Measurements from ENCODE around the gene ESRRG. TPM values are rescaled to one million over a fixed set of nuclear protein-coding genes. Genes with fewer than 3 reads are reported as not detected.

The ESRRG gene
- total and polyA plus RNA-seq, 2 experiments from 2014 or later: 1.2 to 1.7 TPM

GRCh38 chr1:216607067-216607697 lies 116.0 kb downstream of the ESRRG start:
- H3K4me3 ChIP-seq: no peak overlapping the region
- no peaks in the 10 kb centered on the region for H3K36me3 ChIP-seq (ENCODE audit: insufficient read depth)
- no peak overlapping the region for H3K27ac ChIP-seq (ENCODE audit: low read depth)
- TF ChIP-seq EZH2 (IDR thresholded peaks at IDR 0.05; ENCODE audit: low read depth, unreplicated experiment) (no peak), ZNF331 (CRISPR knock-in tag; IDR thresholded peaks at IDR 0.05; ENCODE audit: low read depth) (no peak), CTCF (conservative IDR thresholded peaks at IDR 0.05; ENCODE audit: low read depth in 2 of 2) (no peak), NANOG (IDR thresholded peaks at IDR 0.05; ENCODE audit: borderline replicate concordance) (no peak), CREB1 (CRISPR knock-in tag; IDR thresholded peaks at IDR 0.05; ENCODE audit: low read depth) (no peak), REST (IDR thresholded peaks at IDR 0.05; ENCODE audit: unreplicated experiment) (no peak), ZNF114 (CRISPR knock-in tag; IDR thresholded peaks at IDR 0.05) (no peak), ETS1 (IDR thresholded peaks at IDR 0.05) (no peak), EZH2phosphoT487 (IDR thresholded peaks at IDR 0.05; ENCODE audit: unreplicated experiment) (no peak), POLR2AphosphoS5 (IDR thresholded peaks at IDR 0.05; ENCODE audit: low read depth) (no peak), STAT1 (IDR thresholded peaks at IDR 0.05; ENCODE audit: unreplicated experiment) (no peak), JUNB (IDR thresholded peaks at IDR 0.05; ENCODE audit: unreplicated experiment) (no peak)
- TF ChIP-seq, protein P1, sequence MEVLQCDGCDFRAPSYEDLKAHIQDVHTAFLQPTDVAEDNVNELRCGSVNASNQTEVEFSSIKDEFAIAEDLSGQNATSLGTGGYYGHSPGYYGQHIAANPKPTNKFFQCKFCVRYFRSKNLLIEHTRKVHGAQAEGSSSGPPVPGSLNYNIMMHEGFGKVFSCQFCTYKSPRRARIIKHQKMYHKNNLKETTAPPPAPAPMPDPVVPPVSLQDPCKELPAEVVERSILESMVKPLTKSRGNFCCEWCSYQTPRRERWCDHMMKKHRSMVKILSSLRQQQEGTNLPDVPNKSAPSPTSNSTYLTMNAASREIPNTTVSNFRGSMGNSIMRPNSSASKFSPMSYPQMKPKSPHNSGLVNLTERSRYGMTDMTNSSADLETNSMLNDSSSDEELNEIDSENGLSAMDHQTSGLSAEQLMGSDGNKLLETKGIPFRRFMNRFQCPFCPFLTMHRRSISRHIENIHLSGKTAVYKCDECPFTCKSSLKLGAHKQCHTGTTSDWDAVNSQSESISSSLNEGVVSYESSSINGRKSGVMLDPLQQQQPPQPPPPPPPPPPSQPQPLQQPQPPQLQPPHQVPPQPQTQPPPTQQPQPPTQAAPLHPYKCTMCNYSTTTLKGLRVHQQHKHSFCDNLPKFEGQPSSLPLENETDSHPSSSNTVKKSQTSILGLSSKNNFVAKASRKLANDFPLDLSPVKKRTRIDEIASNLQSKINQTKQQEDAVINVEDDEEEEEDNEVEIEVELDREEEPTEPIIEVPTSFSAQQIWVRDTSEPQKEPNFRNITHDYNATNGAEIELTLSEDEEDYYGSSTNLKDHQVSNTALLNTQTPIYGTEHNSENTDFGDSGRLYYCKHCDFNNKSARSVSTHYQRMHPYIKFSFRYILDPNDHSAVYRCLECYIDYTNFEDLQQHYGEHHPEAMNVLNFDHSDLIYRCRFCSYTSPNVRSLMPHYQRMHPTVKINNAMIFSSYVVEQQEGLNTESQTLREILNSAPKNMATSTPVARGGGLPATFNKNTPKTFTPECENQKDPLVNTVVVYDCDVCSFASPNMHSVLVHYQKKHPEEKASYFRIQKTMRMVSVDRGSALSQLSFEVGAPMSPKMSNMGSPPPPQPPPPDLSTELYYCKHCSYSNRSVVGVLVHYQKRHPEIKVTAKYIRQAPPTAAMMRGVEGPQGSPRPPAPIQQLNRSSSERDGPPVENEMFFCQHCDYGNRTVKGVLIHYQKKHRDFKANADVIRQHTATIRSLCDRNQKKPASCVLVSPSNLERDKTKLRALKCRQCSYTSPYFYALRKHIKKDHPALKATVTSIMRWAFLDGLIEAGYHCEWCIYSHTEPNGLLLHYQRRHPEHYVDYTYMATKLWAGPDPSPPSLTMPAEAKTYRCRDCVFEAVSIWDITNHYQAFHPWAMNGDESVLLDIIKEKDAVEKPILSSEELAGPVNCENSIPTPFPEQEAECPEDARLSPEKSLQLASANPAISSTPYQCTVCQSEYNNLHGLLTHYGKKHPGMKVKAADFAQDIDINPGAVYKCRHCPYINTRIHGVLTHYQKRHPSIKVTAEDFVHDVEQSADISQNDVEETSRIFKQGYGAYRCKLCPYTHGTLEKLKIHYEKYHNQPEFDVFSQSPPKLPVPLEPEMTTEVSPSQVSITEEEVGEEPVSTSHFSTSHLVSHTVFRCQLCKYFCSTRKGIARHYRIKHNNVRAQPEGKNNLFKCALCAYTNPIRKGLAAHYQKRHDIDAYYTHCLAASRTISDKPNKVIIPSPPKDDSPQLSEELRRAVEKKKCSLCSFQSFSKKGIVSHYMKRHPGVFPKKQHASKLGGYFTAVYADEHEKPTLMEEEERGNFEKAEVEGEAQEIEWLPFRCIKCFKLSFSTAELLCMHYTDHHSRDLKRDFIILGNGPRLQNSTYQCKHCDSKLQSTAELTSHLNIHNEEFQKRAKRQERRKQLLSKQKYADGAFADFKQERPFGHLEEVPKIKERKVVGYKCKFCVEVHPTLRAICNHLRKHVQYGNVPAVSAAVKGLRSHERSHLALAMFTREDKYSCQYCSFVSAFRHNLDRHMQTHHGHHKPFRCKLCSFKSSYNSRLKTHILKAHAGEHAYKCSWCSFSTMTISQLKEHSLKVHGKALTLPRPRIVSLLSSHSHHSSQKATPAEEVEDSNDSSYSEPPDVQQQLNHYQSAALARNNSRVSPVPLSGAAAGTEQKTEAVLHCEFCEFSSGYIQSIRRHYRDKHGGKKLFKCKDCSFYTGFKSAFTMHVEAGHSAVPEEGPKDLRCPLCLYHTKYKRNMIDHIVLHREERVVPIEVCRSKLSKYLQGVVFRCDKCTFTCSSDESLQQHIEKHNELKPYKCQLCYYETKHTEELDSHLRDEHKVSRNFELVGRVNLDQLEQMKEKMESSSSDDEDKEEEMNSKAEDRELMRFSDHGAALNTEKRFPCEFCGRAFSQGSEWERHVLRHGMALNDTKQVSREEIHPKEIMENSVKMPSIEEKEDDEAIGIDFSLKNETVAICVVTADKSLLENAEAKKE (CRISPR knock-in tag; IDR thresholded peaks at IDR 0.05): no peak
- no peaks in the 10 kb centered on the region for H3K9me3 Mint-ChIP-seq
- H3F3A ChIP-seq (replicated peaks; ENCODE audit: low read depth): no peaks in the 10 kb centered on the region
- DNase-seq (ENCODE audit: low spot score) (no peak), ATAC-seq (no peak)
- H3K4me3 Mint-ChIP-seq: no peak overlapping the region
- no peak overlapping the region for H3K4me2 ChIP-seq
- H4K20me1 ChIP-seq (replicated peaks; ENCODE audit: insufficient read depth): no peaks in the 10 kb centered on the region; the same call in 1 of the 2 replicates
- peaks cover under 1% of the 10 kb centered on the region; the same call in 1 of the 2 replicates for H3K27me3 ChIP-seq (ENCODE audit: insufficient read depth)
- no peaks in the 10 kb centered on the region for H3K9me2 ChIP-seq (ENCODE audit: insufficient read depth)
- H3K27ac Mint-ChIP-seq: no peak overlapping the region
- no peaks in the 10 kb centered on the region for H3K36me3 Mint-ChIP-seq (ENCODE audit: low read depth)
- no peak overlapping the region for H2AFZ ChIP-seq
- no peaks in the 10 kb centered on the region for H3K79me2 ChIP-seq (replicated peaks; ENCODE audit: insufficient read depth)
- H3K4me1 ChIP-seq (ENCODE audit: insufficient read depth): no peaks in the 10 kb centered on the region
- H3K27me3 Mint-ChIP-seq (ENCODE audit: insufficient read depth, low read depth, poor library complexity): peaks cover 1% of the 10 kb centered on the region
- H3K4me1 Mint-ChIP-seq: peaks cover 6% of the 10 kb centered on the region; the same call in 2 of the 3 replicates

All from GM23338 (cell line).